K562 (cell line): ENCODE measurements around the gene GNAI3. TPM values are rescaled to one million over a fixed set of nuclear protein-coding genes. Genes with fewer than 3 reads are reported as not detected.

ENCODE experiments used
- polyA plus RNA-seq, 8 experiments: library from polyadenylated mRNA; depleted of rRNA in 4 of 8; stranded (reverse) in 5 of 8; unstranded in 3 of 8; fragments of >200 nt; fragmentation: Nextera tagmentation in 2 of 8; fragmentation: Illumina TruSeq in 1 of 8; extraction: Ambion mirVana in 2 of 8; extraction: Trizol in 1 of 8; gene quantifications; 2 replicates each; pipeline versions ENCODE4 v1.2.1 to v1.2.3, GENCODE V29; 2011 to 2014; ENCODE audit warnings: inconsistent platforms in 1 of 8, missing spikeins in 1 of 8
- total RNA-seq, 7 experiments: library from RNA; depleted of rRNA in 6 of 7; stranded (reverse); fragments of >200 nt in 6 of 7; fragmentation: Illumina TruSeq in 2 of 7; extraction: Trizol in 2 of 7; gene quantifications; 2 replicates each; pipeline versions ENCODE4 v1.2.1 to v1.2.3, GENCODE V29; 2011 to 2021; ENCODE audit warnings: low replicate concordance in 1 of 7
- TF ChIP-seq, protein P1 (sequence below), 2 experiments: fragments of 450-650 bp; IDR thresholded peaks; 2 replicates each; pipeline ENCODE4 v1.6.1; 2016; ENCODE audit warnings: mild to moderate bottlenecking in 2 of 2, borderline replicate concordance in 1 of 2, low read depth in 1 of 2, moderate library complexity in 1 of 2

Gene GNAI3
- total and polyA plus RNA-seq, 9 of the 15 experiments (the other 6 are each of a cell fraction or from before 2014, with no cell fraction given), result 6.3 to 13.2 (median 8.9) TPM

DNA sequence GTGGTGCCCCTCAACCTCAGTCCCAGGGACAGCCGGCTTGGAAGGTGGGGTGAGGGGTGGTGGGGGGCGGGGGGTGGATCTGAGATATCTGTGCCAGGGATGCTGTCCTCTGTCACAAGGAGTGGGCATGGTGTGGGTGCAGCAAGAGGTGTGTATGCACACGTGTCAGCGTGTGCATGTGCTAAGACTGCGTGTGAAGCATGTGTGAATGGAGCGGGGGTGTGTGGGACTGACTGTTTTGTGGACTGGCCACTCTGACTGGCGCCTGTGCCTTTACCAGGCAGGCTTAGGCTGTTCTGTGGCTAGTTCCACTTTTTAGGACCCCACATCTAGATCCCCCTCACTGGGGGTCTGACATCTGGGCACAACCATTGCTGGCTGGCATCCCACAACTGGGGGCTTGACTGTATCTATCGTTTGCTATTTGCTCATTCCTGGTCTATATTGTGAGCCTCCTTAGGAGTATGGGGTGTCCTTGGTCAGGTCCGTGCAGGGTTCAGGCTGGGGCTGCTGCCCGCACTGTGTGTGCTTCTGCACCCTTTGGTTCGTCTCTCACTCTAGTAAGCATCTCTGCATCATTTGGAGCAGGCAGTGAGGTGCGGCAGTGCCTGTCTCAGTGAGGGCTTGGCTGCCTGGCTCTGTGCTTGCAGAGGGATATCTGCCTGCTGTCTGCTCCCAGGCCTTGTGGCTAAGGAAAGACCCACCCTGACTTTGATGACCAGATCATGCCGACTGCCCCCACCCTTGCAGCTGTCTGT is 73.1 kb downstream of the GNAI3 start (continued):
- TF ChIP-seq, protein P1, sequence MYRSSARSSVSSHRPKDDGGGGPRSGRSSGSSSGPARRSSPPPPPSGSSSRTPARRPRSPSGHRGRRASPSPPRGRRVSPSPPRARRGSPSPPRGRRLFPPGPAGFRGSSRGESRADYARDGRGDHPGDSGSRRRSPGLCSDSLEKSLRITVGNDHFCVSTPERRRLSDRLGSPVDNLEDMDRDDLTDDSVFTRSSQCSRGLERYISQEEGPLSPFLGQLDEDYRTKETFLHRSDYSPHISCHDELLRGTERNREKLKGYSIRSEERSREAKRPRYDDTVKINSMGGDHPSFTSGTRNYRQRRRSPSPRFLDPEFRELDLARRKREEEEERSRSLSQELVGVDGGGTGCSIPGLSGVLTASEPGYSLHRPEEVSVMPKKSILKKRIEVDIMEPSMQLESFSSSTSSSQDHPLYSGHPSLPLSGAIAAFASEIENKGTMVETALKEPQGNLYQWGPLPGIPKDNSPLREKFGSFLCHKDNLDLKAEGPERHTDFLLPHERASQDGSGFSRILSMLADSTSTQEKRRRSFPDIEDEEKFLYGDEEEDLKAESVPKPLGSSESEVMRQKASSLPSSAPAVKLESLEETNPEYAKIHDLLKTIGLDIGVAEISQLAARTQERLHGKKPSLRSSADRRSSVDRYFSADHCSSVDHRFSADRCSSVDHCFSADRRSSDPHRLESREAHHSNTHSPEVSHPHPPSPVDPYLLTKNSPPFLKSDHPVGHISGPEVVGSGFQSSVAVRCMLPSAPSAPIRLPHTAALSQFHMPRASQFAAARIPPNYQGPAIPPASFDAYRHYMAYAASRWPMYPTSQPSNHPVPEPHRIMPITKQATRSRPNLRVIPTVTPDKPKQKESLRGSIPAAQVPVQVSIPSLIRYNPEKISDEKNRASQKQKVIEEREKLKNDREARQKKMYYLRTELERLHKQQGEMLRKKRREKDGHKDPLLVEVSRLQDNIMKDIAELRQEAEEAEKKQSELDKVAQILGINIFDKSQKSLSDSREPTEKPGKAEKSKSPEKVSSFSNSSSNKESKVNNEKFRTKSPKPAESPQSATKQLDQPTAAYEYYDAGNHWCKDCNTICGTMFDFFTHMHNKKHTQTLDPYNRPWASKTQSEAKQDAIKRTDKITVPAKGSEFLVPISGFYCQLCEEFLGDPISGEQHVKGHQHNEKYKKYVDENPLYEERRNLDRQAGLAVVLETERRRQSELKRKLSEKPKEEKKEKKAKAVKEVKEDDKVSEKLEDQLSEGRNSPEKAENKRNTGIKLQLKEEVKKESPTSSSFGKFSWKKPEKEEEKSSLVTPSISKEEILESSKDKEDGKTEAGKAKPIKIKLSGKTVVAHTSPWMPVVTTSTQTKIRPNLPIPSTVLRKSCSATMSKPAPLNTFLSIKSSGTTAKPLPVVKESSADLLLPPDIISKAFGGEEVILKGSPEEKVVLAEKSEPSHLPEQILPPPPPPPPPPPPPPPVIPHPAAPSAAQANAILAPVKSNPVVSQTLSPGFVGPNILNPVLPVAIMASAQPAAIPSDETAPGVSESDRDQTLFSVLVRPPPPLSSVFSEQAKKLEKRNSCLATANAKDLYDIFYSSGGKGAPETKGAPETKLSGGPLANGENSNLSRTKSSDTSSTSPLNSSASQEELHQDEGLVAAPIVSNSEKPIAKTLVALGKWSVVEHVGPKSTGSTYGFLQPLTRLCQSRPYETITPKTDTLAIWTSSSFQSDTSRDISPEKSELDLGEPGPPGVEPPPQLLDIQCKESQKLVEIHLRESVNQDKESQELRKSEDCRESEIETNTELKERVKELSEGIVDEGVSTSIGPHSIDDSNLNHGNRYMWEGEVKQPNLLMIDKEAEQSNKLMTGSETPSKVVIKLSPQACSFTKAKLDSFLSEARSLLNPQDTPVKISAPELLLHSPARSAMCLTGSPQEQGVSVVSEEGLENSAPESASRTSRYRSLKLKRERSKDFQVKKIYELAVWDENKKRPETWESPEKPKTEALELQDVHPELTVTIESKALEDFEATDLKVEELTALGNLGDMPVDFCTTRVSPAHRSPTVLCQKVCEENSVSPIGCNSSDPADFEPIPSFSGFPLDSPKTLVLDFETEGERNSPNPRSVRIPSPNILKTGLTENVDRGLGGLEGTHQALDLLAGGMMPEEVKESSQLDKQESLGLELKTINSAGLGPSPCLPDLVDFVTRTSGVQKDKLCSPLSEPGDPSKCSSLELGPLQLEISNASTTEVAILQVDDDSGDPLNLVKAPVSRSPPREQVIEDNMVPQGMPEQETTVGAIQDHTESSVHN (IDR thresholded peaks at IDR 0.05; ENCODE audit: borderline replicate concordance in 1 of 2, low read depth in 1 of 2), result no peak
- TF ChIP-seq, all 486 proteins: peak for 3
